ENCODE results near the gene METTL16. TPM values are rescaled to one million over a fixed set of nuclear protein-coding genes. Genes with fewer than 3 reads are reported as not detected.

Gene METTL16
- total and polyA plus RNA-seq, 10 donors = 17.1 to 38.2 (median 27.8) TPM

DNA sequence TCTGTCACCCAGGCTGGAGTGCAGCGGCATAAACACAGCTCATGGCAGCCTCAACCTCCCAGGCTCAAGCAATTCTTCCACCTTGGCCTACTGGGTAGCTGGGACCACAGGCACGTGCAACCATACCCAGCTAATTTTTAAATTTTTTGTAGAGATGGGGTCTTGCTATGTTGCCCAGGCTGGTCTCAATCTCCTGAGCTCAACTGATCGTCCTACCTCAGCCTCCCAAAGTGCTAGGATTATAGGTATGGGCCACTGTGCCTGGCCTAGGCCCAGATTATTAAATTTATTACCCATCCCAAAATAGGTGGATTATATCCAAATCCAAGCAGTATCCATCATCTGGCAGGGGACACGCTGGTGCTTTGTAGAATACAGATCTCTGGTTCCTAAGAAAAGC is 53.8 kb downstream of the METTL16 start:
- H3K36me3 ChIP-seq = peaks cover 3 to 90% (median 51%) of the 10 kb centered on the region in 6 donors
- H3K9me3 ChIP-seq = no peaks in the 10 kb centered on the region
- no peak overlapping the region for H3K4me3 ChIP-seq
- intact Hi-C loops (cut with DNase I; ENCODE audit: low total_unique reads) = no loop called here
- no peak for DNase-seq
- H3K4me1 ChIP-seq = no peaks in the 10 kb centered on the region
- TF ChIP-seq POLR2A (IDR thresholded peaks at IDR 0.05) = no peak
- TF ChIP-seq, protein P1, sequence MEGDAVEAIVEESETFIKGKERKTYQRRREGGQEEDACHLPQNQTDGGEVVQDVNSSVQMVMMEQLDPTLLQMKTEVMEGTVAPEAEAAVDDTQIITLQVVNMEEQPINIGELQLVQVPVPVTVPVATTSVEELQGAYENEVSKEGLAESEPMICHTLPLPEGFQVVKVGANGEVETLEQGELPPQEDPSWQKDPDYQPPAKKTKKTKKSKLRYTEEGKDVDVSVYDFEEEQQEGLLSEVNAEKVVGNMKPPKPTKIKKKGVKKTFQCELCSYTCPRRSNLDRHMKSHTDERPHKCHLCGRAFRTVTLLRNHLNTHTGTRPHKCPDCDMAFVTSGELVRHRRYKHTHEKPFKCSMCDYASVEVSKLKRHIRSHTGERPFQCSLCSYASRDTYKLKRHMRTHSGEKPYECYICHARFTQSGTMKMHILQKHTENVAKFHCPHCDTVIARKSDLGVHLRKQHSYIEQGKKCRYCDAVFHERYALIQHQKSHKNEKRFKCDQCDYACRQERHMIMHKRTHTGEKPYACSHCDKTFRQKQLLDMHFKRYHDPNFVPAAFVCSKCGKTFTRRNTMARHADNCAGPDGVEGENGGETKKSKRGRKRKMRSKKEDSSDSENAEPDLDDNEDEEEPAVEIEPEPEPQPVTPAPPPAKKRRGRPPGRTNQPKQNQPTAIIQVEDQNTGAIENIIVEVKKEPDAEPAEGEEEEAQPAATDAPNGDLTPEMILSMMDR (IDR thresholded peaks at IDR 0.05 in 8 of 11, conservative IDR thresholded peaks at IDR 0.05 in 3 of 11) = no peak
- TF ChIP-seq POLR2AphosphoS5 (IDR thresholded peaks at IDR 0.05) = no peak
- 96 to 98% (median 97%) methylated on average over 4 of the region's 4 CpGs for WGBS, 5 donors
- H3K27me3 ChIP-seq (replicated peaks in 1 of 7) = no peaks in the 10 kb centered on the region
- H3K27ac ChIP-seq = no peak overlapping the region

DNA sequence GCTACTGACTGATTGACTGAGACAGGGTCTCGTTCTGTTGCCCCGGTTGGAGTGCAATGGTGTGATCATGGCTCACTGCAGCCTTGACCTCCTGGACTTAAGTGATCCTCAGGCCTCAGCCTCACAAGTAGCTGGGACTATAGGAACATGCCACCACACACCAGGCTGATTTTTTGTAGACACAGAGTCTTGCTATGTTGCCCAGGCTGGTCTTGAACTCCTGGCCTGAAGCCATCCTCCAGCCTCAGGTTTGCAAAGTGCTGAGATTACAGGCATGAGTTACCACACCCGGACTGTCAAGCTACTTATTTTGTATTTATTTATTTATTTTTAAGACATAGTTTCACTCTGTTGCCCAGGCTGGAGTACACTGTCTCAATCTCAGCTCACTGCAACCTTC is 55.2 kb downstream of the METTL16 start:
- no peak for DNase-seq
- H3K27me3 ChIP-seq (replicated peaks in 1 of 7) = no peaks in the 10 kb centered on the region
- H3K36me3 ChIP-seq = peaks cover 0 to 84% (median 38%) of the 10 kb centered on the region in 6 donors
- H3K4me3 ChIP-seq = no peak overlapping the region
- peaks cover 0 to 6% (median 3%) of the 10 kb centered on the region in 6 donors for H3K4me1 ChIP-seq
- WGBS, 5 donors = 84 to 98% (median 94%) methylated on average over 3 of the region's 3 CpGs
- TF ChIP-seq, protein P1 (IDR thresholded peaks at IDR 0.05 in 8 of 11, conservative IDR thresholded peaks at IDR 0.05 in 3 of 11) = no peak
- TF ChIP-seq POLR2AphosphoS5 (IDR thresholded peaks at IDR 0.05) = no peak
- no peak for TF ChIP-seq POLR2A (IDR thresholded peaks at IDR 0.05)
- no peaks in the 10 kb centered on the region for H3K9me3 ChIP-seq
- H3K27ac ChIP-seq = no peak overlapping the region
- intact Hi-C loops (cut with DNase I; ENCODE audit: low total_unique reads) = no loop called here

DNA sequence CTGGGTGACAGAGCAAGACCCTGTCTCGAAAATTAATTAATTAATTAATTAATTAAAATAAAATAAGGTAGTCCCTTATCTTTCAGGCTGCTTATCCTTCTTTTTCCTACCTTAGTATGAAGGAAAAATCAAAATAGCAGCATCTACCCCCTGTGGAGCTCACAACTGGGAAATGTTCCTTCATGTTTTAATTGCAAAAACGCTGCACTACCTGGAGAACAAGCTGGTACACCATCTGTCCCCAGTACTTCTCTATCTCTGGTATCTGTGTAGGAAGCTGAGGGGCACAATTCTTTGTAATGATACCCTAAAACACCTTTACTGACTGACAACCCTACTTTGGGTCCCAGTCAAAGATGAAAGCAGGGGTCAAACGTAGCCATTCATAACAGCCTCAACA is 55.7 kb downstream of the METTL16 start:
- Histone ChIP-seq H3K9me3 (no peaks in the 10 kb centered on the region), H3K4me3 (no peak overlapping the region), H3K4me1 (peaks cover 0 to 9% (median 3%) of the 10 kb centered on the region in 6 donors), H3K36me3 (peaks cover 0 to 80% (median 35%) of the 10 kb centered on the region in 6 donors), H3K27ac (no peak overlapping the region), H3K27me3 (replicated peaks in 1 of 7) (no peaks in the 10 kb centered on the region)
- intact Hi-C loops (cut with DNase I; ENCODE audit: low total_unique reads) = no loop called here
- DNase-seq = no peak
- TF ChIP-seq, protein P1 (IDR thresholded peaks at IDR 0.05 in 8 of 11, conservative IDR thresholded peaks at IDR 0.05 in 3 of 11) = no peak
- no peak for TF ChIP-seq POLR2AphosphoS5 (IDR thresholded peaks at IDR 0.05)
- no peak for TF ChIP-seq POLR2A (IDR thresholded peaks at IDR 0.05)
- WGBS, 5 donors = 92 to 97% (median 94%) methylated on average over 3 of the region's 3 CpGs

DNA sequence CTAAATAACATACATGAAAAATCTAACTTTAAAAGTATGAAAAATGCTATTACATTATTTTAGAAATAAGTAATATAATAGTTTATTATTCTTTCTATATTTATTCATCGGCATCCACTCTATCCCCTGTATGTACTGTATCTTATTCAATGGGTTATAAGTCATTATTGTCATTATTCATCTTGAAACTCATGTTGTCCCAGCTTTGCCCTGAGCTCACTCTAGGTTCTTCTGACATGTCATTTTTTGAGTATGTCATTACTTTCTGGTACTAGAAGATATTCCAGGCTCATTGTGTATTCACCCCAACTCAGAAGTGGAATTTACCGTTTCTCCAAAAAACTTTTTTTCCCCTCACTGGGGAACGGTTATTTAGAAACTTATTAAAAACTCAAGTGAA is 57.8 kb downstream of the METTL16 start:
- WGBS, 5 donors = 68 to 85% (median 79%) methylated on average over 3 of the region's 3 CpGs
- H3K4me1 ChIP-seq = peaks cover 0 to 24% (median 3%) of the 10 kb centered on the region in 6 donors
- H3K9me3 ChIP-seq = no peaks in the 10 kb centered on the region
- peaks cover 0 to 59% (median 19%) of the 10 kb centered on the region in 6 donors for H3K36me3 ChIP-seq
- H3K27me3 ChIP-seq (replicated peaks in 1 of 7) = no peaks in the 10 kb centered on the region
- TF ChIP-seq POLR2A (IDR thresholded peaks at IDR 0.05) (no peak), POLR2AphosphoS5 (IDR thresholded peaks at IDR 0.05) (no peak)
- TF ChIP-seq, protein P1 (IDR thresholded peaks at IDR 0.05 in 8 of 11, conservative IDR thresholded peaks at IDR 0.05 in 3 of 11) = no peak
- H3K4me3 ChIP-seq = no peak overlapping the region
- H3K27ac ChIP-seq = no peak overlapping the region
- DNase-seq = no peak
- intact Hi-C loops (cut with DNase I; ENCODE audit: low total_unique reads) = no loop called here
